AG09309 (cell line): ENCODE data around the gene UFD1.

Source experiments
- DNase-seq: peaks from one replicate; pipeline ENCODE4 v3.0.0-alpha.2; 2010; ENCODE audit warnings: low read depth
- H3K4me3 ChIP-seq: 2 replicates; pipeline ENCODE4 v1.5.1; 2011; ENCODE audit warnings: mild to moderate bottlenecking, low read depth, low read length, moderate library complexity; ENCODE audit not compliant: control insufficient read depth
- TF ChIP-seq, protein P1 (sequence below): IDR thresholded peaks from 2 replicates; pipeline ENCODE4 v1.5.1; 2011; ENCODE audit warnings: mild to moderate bottlenecking, low read depth, low read length, inconsistent platforms; ENCODE audit not compliant: insufficient read depth, control insufficient read depth; ENCODE audit errors: missing control alignments

Gene UFD1

GRCh38 chr22:19400881-19401280, 78.1 kb downstream of the UFD1 start:
- no peak overlapping the region for H3K4me3 ChIP-seq
- no peak for DNase-seq
- TF ChIP-seq, protein P1, sequence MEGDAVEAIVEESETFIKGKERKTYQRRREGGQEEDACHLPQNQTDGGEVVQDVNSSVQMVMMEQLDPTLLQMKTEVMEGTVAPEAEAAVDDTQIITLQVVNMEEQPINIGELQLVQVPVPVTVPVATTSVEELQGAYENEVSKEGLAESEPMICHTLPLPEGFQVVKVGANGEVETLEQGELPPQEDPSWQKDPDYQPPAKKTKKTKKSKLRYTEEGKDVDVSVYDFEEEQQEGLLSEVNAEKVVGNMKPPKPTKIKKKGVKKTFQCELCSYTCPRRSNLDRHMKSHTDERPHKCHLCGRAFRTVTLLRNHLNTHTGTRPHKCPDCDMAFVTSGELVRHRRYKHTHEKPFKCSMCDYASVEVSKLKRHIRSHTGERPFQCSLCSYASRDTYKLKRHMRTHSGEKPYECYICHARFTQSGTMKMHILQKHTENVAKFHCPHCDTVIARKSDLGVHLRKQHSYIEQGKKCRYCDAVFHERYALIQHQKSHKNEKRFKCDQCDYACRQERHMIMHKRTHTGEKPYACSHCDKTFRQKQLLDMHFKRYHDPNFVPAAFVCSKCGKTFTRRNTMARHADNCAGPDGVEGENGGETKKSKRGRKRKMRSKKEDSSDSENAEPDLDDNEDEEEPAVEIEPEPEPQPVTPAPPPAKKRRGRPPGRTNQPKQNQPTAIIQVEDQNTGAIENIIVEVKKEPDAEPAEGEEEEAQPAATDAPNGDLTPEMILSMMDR, result no peak
